Measurements from ENCODE around the gene SGTA.

Gene SGTA

GRCh38 chr19:2809387-2810140 is 26.5 kb upstream of the SGTA start:
- no peak for DNase-seq

GRCh38 chr19:2808129-2808941 is 25.3 kb upstream of the SGTA start:
- DNase-seq: no peak

- DNase-seq: no peak
Observed at GRCh38 chr19:2807379-2808128, 24.5 kb upstream of the SGTA start.

DNA sequence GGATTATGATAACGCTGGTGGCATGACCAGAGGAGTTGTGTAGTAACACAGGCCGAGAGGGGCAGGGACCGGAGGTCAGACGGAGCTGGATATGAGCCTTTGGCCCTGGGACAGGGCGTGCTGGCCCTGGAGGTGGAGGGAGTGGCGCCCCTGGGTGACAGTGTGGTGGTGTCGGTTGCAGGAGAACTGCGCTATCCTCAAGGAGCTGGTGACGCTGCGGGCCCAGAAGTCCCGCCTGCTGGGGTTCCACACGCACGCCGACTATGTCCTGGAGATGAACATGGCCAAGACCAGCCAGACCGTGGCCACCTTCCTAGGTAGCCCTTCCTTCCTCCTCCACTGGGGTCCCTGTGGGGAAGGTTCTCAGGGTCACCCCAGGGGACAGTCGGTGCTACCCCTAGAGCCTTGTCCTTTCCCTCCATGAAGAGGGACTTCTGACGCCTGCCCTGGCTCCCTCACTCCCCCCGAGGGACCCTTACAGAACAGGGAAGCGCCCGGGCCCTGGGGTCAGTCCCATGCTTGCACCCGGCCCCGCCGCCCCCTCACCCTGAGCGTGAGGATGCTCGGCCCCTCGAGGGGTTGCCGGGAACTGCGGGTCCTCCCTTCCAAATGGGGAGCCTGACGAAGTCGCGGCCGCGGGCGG is 23.8 kb upstream of the SGTA start:
- no peak for DNase-seq

GRCh38 chr19:2805991-2806649 is 23.0 kb upstream of the SGTA start:
- no peak for DNase-seq

GRCh38 chr19:2805261-2805900 is 22.3 kb upstream of the SGTA start:
- DNase-seq: no peak

GRCh38 chr19:2804156-2805004 is 21.3 kb upstream of the SGTA start:
- DNase-seq: no peak

GRCh38 chr19:2803486-2804155 is 20.5 kb upstream of the SGTA start:
- no peak for DNase-seq

GRCh38 chr19:2802826-2803225 is 19.8 kb upstream of the SGTA start:
- DNase-seq: no peak

DNA sequence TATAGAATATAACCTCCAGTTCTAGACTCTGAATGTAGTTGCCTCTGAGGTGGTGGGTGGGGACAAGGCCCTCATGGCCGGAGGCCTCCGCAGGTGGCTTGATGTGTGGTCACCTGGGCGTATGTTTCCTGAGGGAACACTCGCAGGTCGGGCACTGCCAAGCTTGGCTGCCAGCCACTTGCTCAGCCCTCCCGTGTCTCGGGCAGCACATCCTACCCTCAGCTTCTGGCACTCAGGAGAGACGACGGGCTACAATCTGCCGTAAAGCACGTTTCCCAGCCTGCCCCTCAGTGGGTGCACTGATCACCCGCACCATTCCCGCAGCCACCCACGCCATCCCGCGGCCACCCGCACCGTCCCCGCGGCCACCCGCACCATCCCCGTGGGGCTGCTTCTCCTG is 17.4 kb upstream of the SGTA start:
- DNase-seq: no peak

GRCh38 chr19:2799273-2800020 is 16.4 kb upstream of the SGTA start:
- no peak for DNase-seq

- no peak for DNase-seq
Observed at GRCh38 chr19:2798733-2799132, 15.7 kb upstream of the SGTA start.

DNA sequence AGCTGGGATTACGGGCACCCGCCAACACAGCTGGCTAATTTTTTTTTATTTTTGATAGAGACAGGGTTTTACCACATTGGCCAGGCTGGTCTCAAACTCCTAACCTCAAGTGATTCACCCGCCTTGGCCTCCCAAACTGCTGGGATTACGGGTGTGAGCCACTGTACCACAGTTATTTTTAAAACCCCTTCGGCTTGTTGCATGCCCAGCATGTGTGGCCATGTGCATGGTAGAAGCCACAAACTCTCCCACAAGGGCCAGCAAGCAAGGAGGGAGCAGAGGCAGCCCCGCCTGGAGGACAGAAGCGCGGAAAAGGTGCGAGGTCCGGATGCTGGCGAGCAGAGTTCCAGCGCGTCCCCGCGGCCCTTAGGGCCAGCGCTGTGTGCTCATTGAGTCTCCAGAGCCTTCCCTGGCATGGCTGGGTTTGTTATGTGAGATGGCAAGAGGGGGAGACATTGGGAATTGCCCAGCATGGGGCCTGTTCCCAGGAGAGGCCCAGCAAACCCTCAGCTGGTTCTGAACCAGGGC is 15.1 kb upstream of the SGTA start:
- no peak for DNase-seq

DNA sequence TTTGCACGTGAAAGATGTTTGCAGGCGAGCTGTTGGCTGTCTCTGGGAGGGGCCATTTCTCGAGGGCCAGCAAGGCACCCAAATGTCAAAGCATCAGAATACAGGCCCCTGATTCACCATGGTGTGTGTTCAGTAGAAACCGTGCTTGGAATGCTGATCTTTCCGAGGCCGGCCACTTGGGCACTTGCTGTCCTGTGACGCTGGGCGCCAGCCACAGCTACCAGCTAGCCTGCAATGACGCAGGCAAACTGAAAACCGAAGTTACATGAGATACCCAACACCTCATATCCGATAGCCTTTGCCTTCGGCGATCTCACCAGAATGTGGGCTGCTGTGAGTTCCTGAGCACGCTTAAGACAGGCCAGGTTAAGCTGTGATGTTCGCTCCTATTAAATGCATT is 14.2 kb upstream of the SGTA start:
- no peak for DNase-seq

DNA sequence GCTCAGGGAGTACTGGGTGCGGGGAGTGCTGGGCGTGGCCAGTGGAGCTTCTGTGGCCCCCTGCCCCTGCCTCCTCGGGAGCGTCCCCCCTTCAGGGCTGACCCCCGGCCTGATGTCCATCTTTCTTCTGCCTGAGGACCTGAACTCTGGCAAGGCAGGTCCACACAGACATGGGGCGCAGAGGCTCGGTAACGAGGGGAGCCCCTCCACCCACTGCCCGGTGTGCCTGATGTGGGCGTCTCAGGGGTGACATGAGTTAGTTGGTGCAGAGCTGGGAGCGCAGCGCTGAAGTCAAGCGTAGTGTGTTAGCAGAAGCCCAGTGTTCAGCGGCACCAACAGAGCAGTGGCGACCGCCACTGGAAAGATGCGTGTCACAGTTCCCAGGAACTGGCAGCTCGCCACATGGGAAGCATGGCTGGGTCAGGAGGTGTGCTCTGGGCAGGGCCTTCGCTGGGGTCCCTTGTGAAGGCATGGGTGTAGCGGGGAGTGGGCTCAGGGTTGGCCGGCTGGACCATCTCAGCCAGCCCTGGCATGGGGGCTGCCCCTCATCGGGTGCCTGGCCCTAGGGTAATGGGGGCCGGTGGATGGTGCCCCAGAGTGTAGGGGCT is 13.7 kb upstream of the SGTA start:
- no peak for DNase-seq

- no peak for DNase-seq
Observed at GRCh38 chr19:2795827-2796658, 13.0 kb upstream of the SGTA start.

DNA sequence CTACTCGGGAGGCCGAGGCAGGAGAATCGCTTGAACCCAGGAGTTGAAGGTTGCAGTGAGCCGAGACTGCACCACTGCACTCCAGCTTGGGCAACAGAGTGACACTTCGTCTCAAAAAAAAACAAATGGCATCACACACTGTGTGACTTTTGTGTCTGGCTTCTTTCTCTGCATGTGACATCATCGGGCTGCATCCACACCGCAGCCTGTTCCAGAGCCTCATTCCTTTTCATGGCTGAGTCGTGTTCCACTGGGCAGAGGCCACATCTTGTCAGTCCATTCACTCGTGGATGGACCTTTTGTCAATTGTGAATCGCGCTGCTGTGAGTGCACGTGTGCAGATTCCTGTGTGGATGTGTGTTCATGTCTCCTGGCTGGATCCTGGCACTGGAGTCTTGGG is 10.5 kb upstream of the SGTA start:
- DNase-seq: no peak

- DNase-seq: no peak
Observed at GRCh38 chr19:2793126-2793525, 10.1 kb upstream of the SGTA start.

Measured in T-helper 1 cell (primary cell).